HepG2 (cell line): Measurements from ENCODE around the gene LIM2. TPM values are rescaled to one million over a fixed set of nuclear protein-coding genes. Genes with fewer than 3 reads are reported as not detected.

Experiments
- AKNA ChIP-seq: sonication (generic); formaldehyde crosslinking; IDR thresholded peaks from 2 replicates; pipeline ENCODE4 v1.4.0; 2020; ENCODE audit warnings: missing genetic modification reagents, borderline replicate concordance
- BRD4 ChIP-seq: sonication (generic); formaldehyde crosslinking; IDR thresholded peaks from 2 replicates; pipeline ENCODE4 v1.4.0; 2020; ENCODE audit warnings: missing genetic modification reagents
- FOXO4 ChIP-seq: sonication (generic); formaldehyde crosslinking; conservative IDR thresholded peaks from 2 replicates; pipeline ENCODE4 v1.8.1; 2023; ENCODE audit warnings: missing genetic modification reagents
- HMGA1 ChIP-seq: sonication (generic); formaldehyde crosslinking; conservative IDR thresholded peaks from 2 replicates; pipeline ENCODE4 v1.4.0; 2020; ENCODE audit warnings: missing genetic modification reagents
- MAX ChIP-seq: IDR thresholded peaks from 2 replicates; pipeline ENCODE4 v1.6.1; 2012; ENCODE audit warnings: inconsistent platforms
- NFRKB ChIP-seq: fragments of 450-650 bp; IDR thresholded peaks from 2 replicates; pipeline ENCODE4 v1.6.1; 2017
- POGK ChIP-seq: sonication (generic); formaldehyde crosslinking; conservative IDR thresholded peaks from 2 replicates; pipeline ENCODE4 v1.8.0; 2022; ENCODE audit warnings: mild to moderate bottlenecking, moderate library complexity, missing genetic modification reagents
- REXO4 ChIP-seq: sonication (generic); formaldehyde crosslinking; IDR thresholded peaks from 2 replicates; pipeline ENCODE4 v1.8.0; 2022; ENCODE audit warnings: missing genetic modification reagents, mild to moderate bottlenecking, borderline replicate concordance
- ZNF431 ChIP-seq: sonication (generic); formaldehyde crosslinking; IDR thresholded peaks from 2 replicates; pipeline ENCODE4 v1.9.0; 2022; ENCODE audit warnings: missing genetic modification reagents, low read depth, mild to moderate bottlenecking, borderline replicate concordance
- ZNF513 ChIP-seq: sonication (generic); formaldehyde crosslinking; conservative IDR thresholded peaks from 2 replicates; pipeline ENCODE4 v1.5.0; 2020; ENCODE audit warnings: missing genetic modification reagents
- ZNF543 ChIP-seq: sonication (generic); formaldehyde crosslinking; IDR thresholded peaks from 2 replicates; pipeline ENCODE4 v1.4.0; 2020; ENCODE audit warnings: mild to moderate bottlenecking, missing genetic modification reagents
- ZSCAN21 ChIP-seq: sonication (generic); formaldehyde crosslinking; IDR thresholded peaks from 2 replicates; pipeline ENCODE4 v1.8.0; 2022; ENCODE audit warnings: mild to moderate bottlenecking, missing genetic modification reagents, moderate library complexity, borderline replicate concordance
- ZSCAN22 ChIP-seq: sonication (generic); formaldehyde crosslinking; IDR thresholded peaks from 2 replicates; pipeline ENCODE4 v1.4.0; 2020; ENCODE audit warnings: mild to moderate bottlenecking, missing genetic modification reagents
- polyA plus RNA-seq, 8 experiments: library from polyadenylated mRNA; depleted of rRNA in 3 of 8; stranded (reverse) in 7 of 8; unstranded in 1 of 8; fragments of >200 nt; fragmentation: Illumina TruSeq in 4 of 8; extraction: Trizol in 4 of 8; gene quantifications; 2 replicates each; pipeline versions ENCODE4 v1.2.1 to v1.2.3, GENCODE V29; 2011 to 2016; ENCODE audit warnings: low read depth in 4 of 8, missing spikeins in 1 of 8, mixed read lengths in 1 of 8; ENCODE audit not compliant: insufficient read depth in 1 of 8
- total RNA-seq, 5 experiments: library from RNA; depleted of rRNA; stranded (reverse); fragments of >200 nt; fragmentation: Illumina TruSeq; extraction: Trizol; gene quantifications; 2 replicates each; pipeline ENCODE4 v1.2.3, GENCODE V29; 2016; ENCODE audit warnings: low read depth in 1 of 5

The LIM2 gene
- total and polyA plus RNA-seq, 2 of the 13 experiments (the other 11 are each of a cell fraction or from before 2014, with no cell fraction given) = 1.3 TPM; not detected in 1

- TF ChIP-seq AKNA (CRISPR knock-in tag) (no peak), REXO4 (CRISPR knock-in tag) (no peak), POGK (CRISPR knock-in tag) (peak; percentile 64; the same call in 1 of the 2 replicates), ZNF431 (CRISPR knock-in tag) (no peak), ZSCAN21 (CRISPR knock-in tag) (peak; percentile 61; the same call in 1 of the 2 replicates), FOXO4 (CRISPR knock-in tag) (no peak), HMGA1 (CRISPR knock-in tag) (no peak), ZNF513 (CRISPR knock-in tag) (no peak), BRD4 (CRISPR knock-in tag) (peak; percentile 86; the same call in 1 of the 2 replicates), MAX (peak; percentile 61), ZNF543 (CRISPR knock-in tag) (peak; percentile 56), NFRKB (no peak; the same call in 1 of the 2 replicates), ZSCAN22 (CRISPR knock-in tag) (peak; percentile 75)
Measured at GRCh38 chr19:51365211-51365964, 22.4 kb downstream of the LIM2 start (continued).
